ENCODE measurements around the gene PRB4. TPM values are rescaled to one million over a fixed set of nuclear protein-coding genes. Genes with fewer than 3 reads are reported as not detected.

Gene PRB4
- total and polyA plus RNA-seq, 2 of the 13 experiments (the other 11 are each of a cell fraction or from before 2014, with no cell fraction given): not detected

GRCh38 chr12:11264501-11264900, 45.7 kb downstream of the PRB4 start:
- Histone ChIP-seq H3K4me2 (ENCODE audit: low read depth, low read length) (no peak overlapping the region), H3K27me3 (ENCODE audit: control insufficient read depth in 1 of 2, insufficient read depth in 2 of 2, low read length in 2 of 2) (no peaks in the 10 kb centered on the region), H3K4me1 (ENCODE audit: insufficient read depth, low read length) (no peaks in the 10 kb centered on the region), H3K9ac (ENCODE audit: insufficient read depth, low read depth, low read length) (no peak overlapping the region), H2AFZ (ENCODE audit: low read length) (no peak overlapping the region), H3K27ac (ENCODE audit: extremely low read length, insufficient read depth, low read length) (no peak overlapping the region), H4K20me1 (ENCODE audit: insufficient read depth, low read length) (no peaks in the 10 kb centered on the region), H3K4me3 (replicated peaks in 1 of 3; ENCODE audit: insufficient read depth in 1 of 3, low read depth in 2 of 3, low read length in 3 of 3) (no peak overlapping the region), H3K36me3 (replicated peaks in 1 of 2; ENCODE audit: control insufficient read depth in 1 of 2, insufficient read depth in 2 of 2, low read length in 2 of 2) (no peaks in the 10 kb centered on the region), H3K9me3 (ENCODE audit: low read length) (no peaks in the 10 kb centered on the region), H3K79me2 (ENCODE audit: insufficient read depth, low read length) (no peaks in the 10 kb centered on the region)
- no peak for ATAC-seq
- FAIRE-seq: no peak
- no peak for TF ChIP-seq ZNF674 (CRISPR knock-in tag; IDR thresholded peaks at IDR 0.05; ENCODE audit: low read depth)
- WGBS (ENCODE audit: low lambda C conversion rate): 60% methylated on average over 1 of the region's 1 CpG
- intact Hi-C loops (cut with micrococcal nuclease; ENCODE audit: unreplicated experiment) (no loop called here), in situ Hi-C loops (cut with HindIII; ENCODE audit: extremely low pct_ligation_motif_present, low pct_unique_long_range_greater_than_20kb) (no loop called here)
- no peak for DNase-seq (ENCODE audit: low spot score)
- CTCF ChIA-PET (ENCODE audit: low intra/inter-chr PET ratio, low total read pairs): no interaction called here
- POLR2A ChIA-PET: no interaction called here
- no TSS peak for BruUV-seq (replicated peaks)

Other genes starting within 250 kb of the PRB4 start
- 0.22 and 3.5 TPM in 2 replicates for gene TAS2R46, start 248.1 kb downstream of the PRB4 start, total RNA-seq (2016; rRNA removed; fragmentation: Illumina TruSeq; extraction: Trizol)
- 0.16 and 0.22 TPM in 2 replicates for gene TAS2R46, start 248.1 kb downstream of the PRB4 start, polyA plus RNA-seq (2011; rRNA removed)
- 1.7 TPM in 1 of 2 replicates, not detected in the other for gene TAS2R43, start 218.1 kb downstream of the PRB4 start, total RNA-seq (2016; rRNA removed; fragmentation: Illumina TruSeq; extraction: Trizol)
- 0.15 TPM in 1 of 2 replicates, not detected in the other for gene TAS2R43, start 218.1 kb downstream of the PRB4 start, polyA plus RNA-seq (2011; rRNA removed)
- 0.72 and 5.2 TPM in 2 replicates for gene TAS2R30, start 175.8 kb downstream of the PRB4 start, total RNA-seq (2016; rRNA removed; fragmentation: Illumina TruSeq; extraction: Trizol)
- gene TAS2R30, start 175.8 kb downstream of the PRB4 start, polyA plus RNA-seq (2011; rRNA removed): 0.29 and 0.42 TPM in 2 replicates
- 11.8 and 12.5 TPM in 2 replicates for gene SMIM10L1, start 139.2 kb downstream of the PRB4 start, total RNA-seq (2016; rRNA removed; fragmentation: Illumina TruSeq; extraction: Trizol)
- 3.7 and 4.2 TPM in 2 replicates for gene SMIM10L1, start 139.2 kb downstream of the PRB4 start, polyA plus RNA-seq (2011; rRNA removed)
- gene TAS2R42, start 123.5 kb downstream of the PRB4 start, total RNA-seq (2016; rRNA removed; fragmentation: Illumina TruSeq; extraction: Trizol): not detected in 2 replicates
- not detected in 2 replicates for gene TAS2R42, start 123.5 kb downstream of the PRB4 start, polyA plus RNA-seq (2011; rRNA removed)
- not detected in 2 replicates for gene PRB3, start 40.7 kb downstream of the PRB4 start, total RNA-seq (2016; rRNA removed; fragmentation: Illumina TruSeq; extraction: Trizol)
- gene PRB3, start 40.7 kb downstream of the PRB4 start, polyA plus RNA-seq (2011; rRNA removed): not detected in 2 replicates
- gene PRB2, start 85.1 kb upstream of the PRB4 start, total RNA-seq (2016; rRNA removed; fragmentation: Illumina TruSeq; extraction: Trizol): not detected in 2 replicates
- gene PRB2, start 85.1 kb upstream of the PRB4 start, polyA plus RNA-seq (2011; rRNA removed): not detected in 2 replicates

All from HepG2 (cell line).